K562 (cell line): ENCODE results near the gene RABGAP1L. TPM values are rescaled to one million over a fixed set of nuclear protein-coding genes. Genes with fewer than 3 reads are reported as not detected.
"Not testable (repeated sequence)": the region's sequence is repeated elsewhere in the genome, so short reads cannot be mapped to it uniquely, and the experiment has no call there.

Source experiments
- ATAC-seq: fragments of 200-7000 bp; cut with Tn5 transposase; 3 replicates; pipeline ENCODE4 v1.9.1; 2020; ENCODE audit warnings: moderate library complexity
- BruUV-seq: library from RNA; stranded (reverse); fragments of 400-500 nt; replicated peaks from 2 replicates; lab custom pipeline; 2021; lab: Mats Ljungman, UMichigan
- CTCF ChIA-PET: fragments of 300-600 bp; formaldehyde crosslinking; extraction: SDS; loops from one replicate; lab custom pipeline; 2021; ENCODE audit warnings: low intra/inter-chr PET ratio; lab: Yijun Ruan, JAX
- POLR2A ChIA-PET: fragments of 300-600, 350-650 bp; sonication (Branson Sonifier 250); formaldehyde crosslinking; extraction: SDS; loops from one replicate; lab custom pipeline; 2021; ENCODE audit warnings: antibody characterized with exemption, inconsistent platforms; lab: Yijun Ruan, JAX
- DNase-seq, 4 experiments: peaks; one replicate each; pipeline versions ENCODE4 v3.0.0 to v3.0.0-alpha.2; 2011 to 2018; ENCODE audit warnings: low spot score in 3 of 4, mixed read lengths in 3 of 4; ENCODE audit errors: extremely low read depth in 1 of 4
- FAIRE-seq: peaks from 2 replicates; lab custom pipeline; 2011; peaks lifted over from hg19 to GRCh38; lab: Jason Lieb, UNC
- H2AFZ ChIP-seq: 2 replicates; pipeline ENCODE4 v1.6.0; 2011; ENCODE audit warnings: low read depth, low read length, control low read depth, inconsistent platforms
- H3K27ac ChIP-seq: fragments of 200-600 bp; 3 replicates; pipeline ENCODE4 v1.8.0; 2011; ENCODE audit warnings: low read depth, mild to moderate bottlenecking, control low read depth, inconsistent platforms, low read length, moderate library complexity, mixed read lengths; ENCODE audit errors: extremely low read depth
- H3K27me3 ChIP-seq, 2 experiments: fragments of 300-600 bp in 1 of 2; 2 replicates in 1 of 2; 3 replicates in 1 of 2; pipeline versions ENCODE4 v1.6.0 to v1.8.0; 2011; ENCODE audit warnings: inconsistent platforms in 2 of 2, low read length in 2 of 2, mild to moderate bottlenecking in 1 of 2, mixed read lengths in 1 of 2, moderate library complexity in 1 of 2; ENCODE audit not compliant: control insufficient read depth in 2 of 2, insufficient read depth in 2 of 2
- H3K36me3 ChIP-seq: fragments of 300-600 bp; 3 replicates; pipeline ENCODE4 v1.8.0; 2011; ENCODE audit warnings: mild to moderate bottlenecking, low read length, inconsistent platforms; ENCODE audit not compliant: control insufficient read depth, insufficient read depth
- H3K4me1 ChIP-seq, 2 experiments: fragments of 200-600 bp in 1 of 2; replicated peaks in 1 of 2; 2 replicates in 1 of 2; 3 replicates in 1 of 2; pipeline versions ENCODE4 v1.5.1 to v1.8.0; 2011; ENCODE audit warnings: inconsistent platforms in 2 of 2, low read length in 2 of 2, mild to moderate bottlenecking in 1 of 2, mixed read lengths in 1 of 2, moderate library complexity in 1 of 2; ENCODE audit not compliant: control insufficient read depth in 2 of 2, insufficient read depth in 2 of 2
- H3K4me2 ChIP-seq: 2 replicates; pipeline ENCODE4 v1.6.1; 2011; ENCODE audit warnings: low read length, control low read depth, inconsistent platforms, mixed read lengths; ENCODE audit not compliant: insufficient read depth
- H3K4me3 ChIP-seq: fragments of 200-600 bp; sonication (generic), shearing (Covaris generic); 2 replicates; pipeline ENCODE4 v1.5.1; 2016; ENCODE audit warnings: control low read depth, inconsistent platforms
- H3K79me2 ChIP-seq: fragments of 200-600 bp; 3 replicates; pipeline ENCODE4 v1.8.0; 2011; ENCODE audit warnings: low read length, inconsistent platforms; ENCODE audit not compliant: control insufficient read depth, insufficient read depth
- H3K9ac ChIP-seq, 2 experiments: 2 replicates each; pipeline versions ENCODE4 v1.6.0 to v1.6.1; 2011; ENCODE audit warnings: low read depth in 2 of 2, low read length in 2 of 2, control low read depth in 1 of 2, inconsistent platforms in 1 of 2, mild to moderate bottlenecking in 1 of 2, mixed read lengths in 1 of 2; ENCODE audit not compliant: insufficient read depth in 1 of 2
- H3K9me1 ChIP-seq: one replicate; pipeline ENCODE4 v1.6.0; 2011; ENCODE audit warnings: inconsistent platforms, mild to moderate bottlenecking, low read length, moderate library complexity; ENCODE audit not compliant: control insufficient read depth, insufficient read depth
- H3K9me3 ChIP-seq: replicated peaks from 2 replicates; pipeline ENCODE4 v1.5.1; 2011; ENCODE audit warnings: low read depth, low read length, inconsistent platforms; ENCODE audit not compliant: control insufficient read depth, insufficient read depth
- H4K20me1 ChIP-seq: replicated peaks from 2 replicates; pipeline ENCODE4 v1.6.1; 2011; ENCODE audit warnings: low read length, inconsistent platforms, mixed read lengths; ENCODE audit not compliant: control insufficient read depth, insufficient read depth
- ZBTB33 ChIP-seq: sonication (generic); formaldehyde crosslinking; IDR thresholded peaks from 2 replicates; pipeline ENCODE4 v1.8.1; 2023; ENCODE audit warnings: mild to moderate bottlenecking, missing genetic modification reagents
- WGBS: fragments of 100-300 bp; shearing (Covaris generic); methylation state at CpG from one replicate; pipeline ENCODE4 v1.1.6; 2016; ENCODE audit warnings: low coverage, mixed read lengths; ENCODE audit not compliant: insufficient coverage; ENCODE audit errors: missing lambda C conversion rate; 5-methylcytosine and 5-hydroxymethylcytosine counted together
- in situ Hi-C: fragments of 300-500 bp; cut with MboI; formaldehyde crosslinking; loops from 4 replicates; pipeline ENCODE4 v1.15.0; 2018; ENCODE audit warnings: inconsistent platforms, mixed read lengths
- intact Hi-C: fragments of 100-400 bp; cut with micrococcal nuclease; formaldehyde crosslinking; loops from 2 replicates; pipeline ENCODE4 v1.14.2; 2022
- polyA plus RNA-seq, 8 experiments: library from polyadenylated mRNA; depleted of rRNA in 4 of 8; stranded (reverse) in 5 of 8; unstranded in 3 of 8; fragments of >200 nt; fragmentation: Nextera tagmentation in 2 of 8; fragmentation: Illumina TruSeq in 1 of 8; extraction: Ambion mirVana in 2 of 8; extraction: Trizol in 1 of 8; gene quantifications; 2 replicates each; pipeline versions ENCODE4 v1.2.1 to v1.2.3, GENCODE V29; 2011 to 2014; ENCODE audit warnings: inconsistent platforms in 1 of 8, missing spikeins in 1 of 8
- total RNA-seq, 7 experiments: library from RNA; depleted of rRNA in 6 of 7; stranded (reverse); fragments of >200 nt in 6 of 7; fragmentation: Illumina TruSeq in 2 of 7; extraction: Trizol in 2 of 7; gene quantifications; 2 replicates each; pipeline versions ENCODE4 v1.2.1 to v1.2.3, GENCODE V29; 2011 to 2021; ENCODE audit warnings: low replicate concordance in 1 of 7

RABGAP1L gene
- total and polyA plus RNA-seq, 9 of the 15 experiments (the other 6 are each of a cell fraction or from before 2014, with no cell fraction given): 16.5 to 44.9 (median 26.7) TPM

DNA sequence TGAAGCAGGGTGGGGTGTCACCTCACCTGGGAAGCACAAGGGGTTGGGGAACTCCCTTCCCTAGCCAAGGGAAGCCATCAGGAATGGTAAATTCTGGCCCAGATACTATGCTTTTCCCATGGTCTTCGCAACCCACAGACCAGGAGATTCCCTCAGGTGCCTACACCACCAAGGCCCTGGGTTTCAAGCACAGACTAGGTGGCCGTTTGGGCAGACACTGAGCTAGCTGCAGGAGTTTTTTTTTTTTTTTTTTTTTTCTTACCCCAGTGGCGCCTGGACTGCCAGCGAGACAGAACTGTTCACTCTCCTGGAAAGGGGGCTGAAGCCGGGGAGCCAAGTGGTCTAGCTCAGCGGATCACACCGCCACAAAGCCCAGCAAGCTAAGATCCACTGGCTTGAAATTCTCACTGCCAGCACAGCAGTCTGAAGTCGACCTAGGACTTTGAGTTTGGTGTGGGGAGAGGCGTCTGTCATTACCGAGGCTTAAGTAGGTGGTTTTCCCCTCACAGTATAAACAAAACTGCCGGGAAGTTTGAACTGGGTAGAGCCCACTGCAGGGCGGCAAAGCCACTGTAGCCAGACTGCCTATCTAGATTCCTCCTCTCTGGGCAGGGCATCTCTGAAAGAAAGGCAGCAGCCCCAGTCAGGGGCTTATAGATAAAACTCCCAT is 15.5 kb upstream of the RABGAP1L start:
- FAIRE-seq, H3K27ac ChIP-seq, H3K4me3 ChIP-seq, H3K9me1 ChIP-seq, H3K27me3 ChIP-seq, CTCF ChIA-PET, H3K79me2 ChIP-seq, H3K36me3 ChIP-seq, BruUV-seq, in situ Hi-C loops, H3K4me1 ChIP-seq, H4K20me1 ChIP-seq, DNase-seq, H3K9me3 ChIP-seq: not testable (repeated sequence)
- peak overlapping the region; percentile 18; the same call in 1 of the 2 replicates for H3K4me2 ChIP-seq
- intact Hi-C loops: loop anchor here (1.0 to 2.0 kb wide), 2 partner anchors 15 to 73 kb away; partner anchors contain the start of gene RABGAP1L
- H3K9ac ChIP-seq: peak overlapping the region in 1 of 2 experiments; percentile 60; a peak in 1 of 4 replicates
- POLR2A ChIA-PET: interaction anchor here (0.7 to 2.4 kb wide), 5 partner anchors 8 to 138 kb away, joined by 3 to 5 read pairs (median 3); partner anchors contain the start of gene RABGAP1L
- peak overlapping the region; percentile 64 for H2AFZ ChIP-seq
- 36% methylated on average over 12 of the region's 12 CpGs for WGBS
- ATAC-seq: peak; percentile 72
- peak; percentile 48; the same call in 1 of the 2 replicates for TF ChIP-seq ZBTB33 (CRISPR knock-in tag)
